ENCODE data around the gene SYVN1.
A peak's percentile ranks its signal among the peaks of the same experiment; 100 is the strongest.
"Not testable (repeated sequence)": the region's sequence is repeated elsewhere in the genome, so short reads cannot be mapped to it uniquely, and the experiment has no call there.

Gene SYVN1

DNA sequence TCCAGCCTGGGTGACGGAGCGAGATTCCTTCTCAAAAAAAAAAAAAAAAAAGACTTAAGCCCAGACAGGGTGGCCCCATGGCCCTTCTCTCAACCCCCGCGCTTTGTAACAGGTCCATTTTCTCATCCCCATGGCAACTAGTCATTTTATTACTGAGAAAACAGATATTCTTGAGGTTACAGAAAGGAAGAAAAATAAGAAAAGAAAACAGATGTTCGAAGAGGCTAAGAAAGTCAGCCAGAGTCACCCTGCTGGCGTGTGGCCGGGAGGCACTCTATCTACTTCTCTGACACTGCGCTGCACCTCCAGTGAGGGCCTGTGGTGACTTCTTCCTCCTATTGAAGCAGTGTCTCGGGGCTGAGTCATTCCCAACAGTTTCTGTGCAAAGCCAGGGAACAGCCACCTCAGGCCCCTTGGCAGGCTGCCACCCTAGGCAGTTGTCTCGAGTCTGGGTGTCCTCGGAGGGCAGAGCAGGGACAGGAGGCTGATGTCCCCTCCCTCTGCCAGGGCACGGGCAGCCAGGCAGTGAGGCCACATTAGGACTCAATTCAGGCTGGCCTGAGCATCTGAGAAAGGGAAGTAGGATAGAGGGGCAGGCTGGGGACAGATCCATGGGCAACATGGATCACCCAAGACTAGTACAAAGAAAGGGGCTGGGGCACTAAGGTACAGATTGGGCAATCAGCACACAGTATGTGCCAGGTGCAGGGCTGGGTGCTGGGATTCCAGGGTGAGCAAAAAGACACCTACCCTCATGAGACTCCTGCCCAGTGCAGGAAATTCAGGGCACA lies 16.4 kb upstream of the SYVN1 start:
- DNase-seq: peak; percentile 75

DNA sequence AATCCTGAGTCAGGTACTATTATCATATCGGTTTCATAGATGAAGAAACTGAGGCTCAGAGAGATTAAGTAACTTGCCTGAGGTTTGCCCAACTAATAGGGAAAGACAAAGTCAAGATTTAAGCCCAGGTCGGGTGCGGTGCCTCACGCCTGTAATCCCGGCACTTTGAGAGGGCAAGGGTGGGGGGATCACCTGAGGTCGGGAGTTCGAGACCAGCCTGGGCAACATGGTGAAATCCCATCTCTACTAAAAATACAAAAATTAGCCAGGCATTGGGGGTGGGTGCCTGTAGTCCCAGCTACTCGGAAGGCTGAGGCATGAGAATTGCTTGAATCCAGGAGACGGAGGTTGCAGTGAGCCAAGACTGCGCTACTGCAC lies 15.8 kb upstream of the SYVN1 start:
- DNase-seq: not testable (repeated sequence)

DNA sequence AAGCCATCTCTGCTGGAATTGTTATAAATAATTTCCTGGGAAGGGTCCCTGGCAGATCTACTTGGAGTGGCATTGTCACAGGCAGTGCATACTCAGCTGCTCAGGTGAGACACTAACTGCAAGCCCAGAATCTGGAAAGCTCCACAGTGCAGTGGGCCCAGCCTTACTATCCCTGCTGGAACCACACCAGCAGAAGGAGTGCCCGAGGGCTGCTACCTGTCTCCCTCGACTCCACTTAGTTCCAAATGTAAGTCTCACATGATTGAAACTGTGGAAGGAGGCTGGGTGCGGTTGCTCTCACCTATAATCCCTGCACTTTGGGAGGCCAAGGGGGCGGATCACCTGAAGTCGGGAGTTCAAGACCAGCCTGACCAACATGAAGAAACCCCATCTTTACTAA lies 14.3 kb upstream of the SYVN1 start:
- DNase-seq: no peak

DNA sequence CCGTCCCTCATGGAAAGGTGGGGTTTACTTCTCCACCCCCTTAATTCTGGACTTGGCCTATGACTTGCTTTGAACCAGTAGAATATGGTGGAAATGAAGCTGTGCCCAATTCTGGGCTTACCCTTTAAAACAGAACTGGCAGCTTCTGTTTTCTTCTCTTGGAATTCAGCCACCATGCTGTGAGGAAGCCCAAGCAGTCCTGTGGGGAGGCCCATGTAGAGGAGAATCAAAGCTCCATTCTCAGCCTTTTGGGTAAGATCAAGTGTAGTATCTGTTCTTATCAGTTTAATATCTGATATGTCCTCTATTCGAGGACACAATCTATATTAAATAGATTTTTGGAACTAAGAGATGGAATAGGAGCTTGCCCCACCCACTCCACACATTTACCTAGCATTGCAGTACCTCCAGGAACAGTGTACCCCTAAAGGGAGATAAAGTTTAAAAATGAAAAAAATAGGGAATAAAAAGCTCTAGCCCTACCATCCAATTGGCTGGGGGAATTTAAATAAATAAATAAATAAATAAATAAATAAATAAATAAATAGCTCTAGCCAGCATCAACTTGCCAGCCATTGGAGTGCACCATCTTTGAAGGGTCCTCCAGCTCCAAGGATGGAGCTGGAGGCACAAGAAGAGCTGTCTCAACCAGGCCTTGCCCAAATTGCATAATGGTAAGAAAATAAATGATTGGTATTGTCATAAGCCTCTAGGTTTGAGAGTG lies 13.2 kb upstream of the SYVN1 start:
- DNase-seq: no peak

DNA sequence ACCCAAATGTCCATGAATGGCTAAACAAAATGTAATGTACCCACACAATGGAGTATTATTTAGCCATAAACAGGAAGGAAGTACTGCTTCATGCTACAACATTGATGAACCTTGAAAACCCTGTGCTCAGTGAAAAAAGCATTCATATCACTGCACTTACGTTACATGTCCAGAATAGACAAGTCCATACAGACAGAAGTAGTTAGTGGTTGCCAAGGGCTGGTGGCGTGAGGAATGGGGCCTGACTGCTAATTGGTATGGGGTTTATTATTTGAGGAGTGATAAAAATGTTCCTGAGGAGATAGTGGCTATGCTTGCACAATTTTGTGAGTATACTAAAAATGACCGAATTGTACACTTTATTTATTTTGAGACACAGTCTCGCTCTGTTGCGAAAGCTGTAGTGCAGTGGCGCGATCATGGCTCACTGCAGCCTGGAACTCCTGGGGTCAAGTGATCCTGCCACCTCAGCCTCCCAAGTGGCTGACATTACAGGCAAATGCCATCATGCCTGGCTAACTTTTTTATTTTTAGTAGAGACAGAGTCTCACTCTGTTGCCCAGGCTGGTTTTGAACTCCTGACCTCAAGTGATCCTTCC lies 7.7 kb upstream of the SYVN1 start:
- DNase-seq: no peak

DNA sequence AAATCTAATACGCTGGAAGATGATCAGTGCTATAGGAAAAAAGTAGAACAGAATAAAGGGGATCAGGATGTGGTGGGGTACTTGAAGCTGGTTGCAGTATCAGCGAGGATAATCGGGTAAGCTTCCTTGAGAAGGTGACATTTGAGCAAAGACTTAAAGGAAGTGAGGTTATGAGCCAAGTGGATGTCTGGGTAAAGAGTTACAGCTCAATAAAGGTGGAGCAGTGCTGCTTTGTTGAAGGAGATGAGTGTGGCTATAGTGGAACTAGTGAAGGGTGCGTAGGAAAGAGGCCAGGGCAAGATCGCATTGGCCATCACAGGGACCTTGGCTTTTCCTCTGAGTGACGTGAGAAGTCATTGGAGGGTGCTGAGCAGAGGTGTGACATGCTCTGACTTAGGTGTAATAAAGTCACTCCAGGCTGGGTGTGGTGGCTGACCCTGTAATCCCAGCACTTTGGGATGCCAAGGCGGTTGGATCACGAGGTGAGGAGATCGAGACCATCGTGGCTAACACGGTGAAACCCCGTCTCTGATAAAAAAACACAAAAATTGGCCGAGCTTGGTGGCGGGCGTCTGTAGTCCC lies 2.3 kb upstream of the SYVN1 start:
- DNase-seq: peak; percentile 29

DNA sequence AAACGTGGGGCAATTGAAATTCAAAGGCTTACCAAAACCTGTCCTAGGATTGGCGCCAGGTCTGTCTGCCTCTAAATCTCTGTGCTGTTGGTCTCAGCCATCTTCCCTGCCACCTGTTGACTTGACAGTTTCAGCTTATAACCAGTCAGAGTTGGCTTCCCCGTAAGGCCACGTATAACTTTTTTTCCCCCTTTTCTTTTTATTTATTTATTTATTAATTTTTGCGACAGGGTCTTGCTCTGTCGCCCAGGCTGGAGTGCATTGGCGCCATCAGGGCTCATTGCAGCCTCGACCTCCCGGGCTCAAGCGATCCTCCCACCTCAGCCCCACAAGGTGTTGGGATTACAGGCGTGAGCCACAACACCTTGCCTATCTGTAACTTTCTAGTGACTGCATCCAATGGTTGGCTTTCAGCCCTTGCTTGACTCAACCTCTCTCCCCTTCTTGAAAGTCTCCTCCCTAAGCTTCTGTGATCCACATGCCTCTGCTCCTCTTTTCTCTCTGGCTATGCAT lies 1.4 kb upstream of the SYVN1 start:
- peak; percentile 8 for DNase-seq

DNA sequence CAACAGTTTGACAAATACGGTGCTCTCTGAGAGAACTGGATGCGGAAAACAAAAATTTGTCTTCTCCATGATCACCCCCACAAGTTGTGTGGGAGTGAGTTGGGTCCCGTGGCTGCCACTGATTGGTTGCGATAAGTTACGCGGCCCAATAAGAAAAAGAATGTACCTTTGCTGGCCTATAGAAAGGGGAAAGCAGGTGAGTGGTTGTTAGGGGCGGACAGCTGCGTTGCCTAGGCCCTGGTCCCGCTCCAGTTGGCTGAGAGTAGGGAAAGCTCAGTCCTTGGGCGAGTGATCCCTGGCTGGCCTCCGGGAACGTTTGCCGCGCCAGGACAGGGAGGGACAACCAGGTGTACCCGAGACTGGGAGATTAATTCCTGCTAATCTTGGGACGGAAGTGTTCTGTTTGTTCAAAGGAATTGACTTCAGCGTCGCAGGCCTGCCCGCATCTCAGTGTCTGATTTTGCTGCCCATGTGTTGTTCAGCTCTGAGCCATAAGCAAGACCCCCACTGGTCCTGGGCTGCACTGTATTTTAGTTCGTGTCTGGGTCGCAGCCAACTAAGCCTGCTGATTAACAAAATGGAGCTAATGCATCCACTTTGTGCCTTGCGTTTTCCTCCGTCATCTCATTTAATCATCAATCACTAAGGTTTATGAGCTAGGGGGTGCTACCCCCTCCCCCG lies 773 bp upstream of the SYVN1 start:
- peak; percentile 98 for DNase-seq

DNA sequence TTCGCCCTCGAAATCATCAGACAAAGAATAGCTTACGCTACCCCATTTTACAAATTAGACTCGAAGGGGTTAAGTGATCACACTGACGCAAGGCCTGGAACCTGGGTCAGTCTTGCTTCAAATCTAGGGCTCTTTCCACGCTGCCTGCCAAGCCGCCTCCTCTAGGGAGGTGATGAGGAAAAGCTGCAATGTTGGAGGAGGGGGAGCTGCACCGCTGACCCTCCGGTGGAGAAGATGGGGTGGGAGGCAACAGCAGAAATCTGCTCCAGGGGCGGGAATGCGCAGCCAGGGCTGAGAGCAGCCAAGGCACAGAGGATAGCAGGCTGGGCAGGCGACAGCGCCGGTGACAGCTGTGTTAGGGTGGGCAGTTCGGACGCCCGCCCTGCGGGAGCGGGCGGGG lies 595 bp downstream of the SYVN1 start:
- DNase-seq: no peak

DNA sequence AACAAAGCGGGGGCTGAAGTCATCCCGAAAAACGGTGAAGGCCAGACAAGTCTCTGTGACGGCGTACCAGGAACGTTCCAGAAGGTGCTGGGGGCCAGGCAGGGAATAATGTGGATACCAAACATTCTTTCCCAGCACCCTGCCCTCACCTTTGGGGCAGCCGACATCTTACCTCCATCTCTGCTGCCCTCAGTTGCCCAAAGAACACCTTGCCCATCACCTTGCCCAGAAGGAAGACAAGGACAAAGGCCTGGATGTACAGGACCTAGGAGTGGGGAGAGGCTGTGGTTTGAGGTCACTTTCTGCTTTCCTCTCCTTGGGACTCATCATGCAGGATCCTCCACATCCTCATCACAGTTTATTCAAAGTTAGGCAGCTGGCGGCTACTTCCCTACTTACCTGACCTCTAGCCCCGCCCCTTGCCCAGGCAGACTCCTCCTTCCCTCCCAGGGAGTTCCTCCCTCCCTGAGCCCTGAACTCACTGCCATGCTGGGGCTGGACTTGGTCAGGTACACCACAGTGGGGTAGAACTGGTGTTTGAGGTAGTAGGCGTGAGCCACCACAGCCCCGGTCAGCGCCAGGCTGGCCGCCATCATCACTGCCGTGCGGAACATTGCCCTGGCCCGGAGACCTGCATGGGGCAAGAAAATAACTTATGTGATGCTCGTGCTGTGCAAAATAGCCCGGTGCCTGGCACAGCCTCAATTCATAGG lies 1.2 kb downstream of the SYVN1 start:
- peak; percentile 88 for DNase-seq

DNA sequence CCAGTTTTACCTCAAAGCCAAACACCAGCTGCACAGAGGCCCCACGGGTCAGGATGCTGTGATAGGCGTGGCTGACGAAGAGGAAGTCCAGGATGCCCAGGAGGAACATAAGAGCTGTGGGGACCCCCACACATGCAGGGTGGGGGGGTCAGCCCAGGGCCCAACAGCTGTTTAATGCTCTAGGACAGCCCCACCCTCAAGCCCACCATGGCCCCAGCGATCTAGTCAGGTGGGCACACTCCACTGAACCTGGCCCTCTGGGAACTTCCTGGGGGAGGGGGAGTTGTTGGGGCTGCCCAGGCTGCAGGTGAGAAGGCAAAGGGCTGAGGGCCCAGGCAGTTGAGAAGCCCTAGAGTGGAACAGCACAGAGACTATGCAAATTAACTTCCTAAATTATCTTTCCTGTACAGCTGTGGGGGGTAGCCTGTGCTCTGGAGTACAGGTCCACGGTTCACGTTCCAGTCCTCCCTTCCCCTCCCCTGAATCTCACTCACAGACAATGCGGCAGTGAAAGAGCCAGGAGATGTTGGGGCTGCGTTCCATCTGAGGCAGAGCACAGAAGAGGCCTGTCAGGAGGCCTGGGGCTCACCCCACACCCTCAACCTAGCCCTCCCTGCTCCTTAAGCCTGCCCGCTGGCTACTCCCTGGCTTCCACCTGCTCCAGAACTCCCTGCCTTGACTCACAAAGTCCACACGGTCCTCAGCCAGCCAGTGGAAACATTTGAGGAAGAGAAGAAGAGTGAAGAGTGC lies 1.9 kb downstream of the SYVN1 start:
- no peak for DNase-seq

DNA sequence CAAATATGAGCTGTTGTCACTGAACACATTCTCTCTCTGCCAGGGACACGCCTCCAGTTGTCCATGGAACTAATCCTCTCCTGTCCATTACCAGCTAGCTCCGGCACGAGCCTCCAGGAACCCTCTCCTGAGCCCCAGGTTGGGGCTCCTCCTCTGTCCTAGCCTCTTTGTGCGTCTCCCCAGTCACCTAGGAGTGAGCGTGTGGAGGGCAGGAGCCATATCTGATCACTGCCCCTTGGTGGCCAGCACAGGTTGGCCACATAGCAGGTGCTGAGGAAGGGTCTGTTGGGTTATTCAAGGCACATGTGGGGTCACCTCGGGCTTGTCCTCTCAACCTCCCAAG lies 2.5 kb downstream of the SYVN1 start:
- DNase-seq: no peak

DNA sequence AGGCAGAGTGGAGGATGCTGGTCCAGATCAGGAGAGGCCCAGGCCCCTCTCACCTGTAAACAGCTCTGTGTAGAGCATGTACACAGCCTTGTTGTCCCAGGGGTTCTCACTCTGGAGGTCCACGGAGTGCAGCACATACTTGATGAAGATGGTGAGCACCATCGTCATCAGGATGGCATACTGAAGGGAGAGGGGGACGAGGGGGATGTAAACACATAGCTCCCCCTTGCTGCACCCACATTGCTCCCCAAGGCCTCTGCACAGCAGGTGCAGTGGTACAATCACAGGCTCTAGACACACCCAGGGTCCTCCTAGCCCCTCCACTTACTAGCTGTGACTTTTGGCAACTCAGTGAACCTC lies 2.9 kb downstream of the SYVN1 start:
- DNase-seq: no peak

DNA sequence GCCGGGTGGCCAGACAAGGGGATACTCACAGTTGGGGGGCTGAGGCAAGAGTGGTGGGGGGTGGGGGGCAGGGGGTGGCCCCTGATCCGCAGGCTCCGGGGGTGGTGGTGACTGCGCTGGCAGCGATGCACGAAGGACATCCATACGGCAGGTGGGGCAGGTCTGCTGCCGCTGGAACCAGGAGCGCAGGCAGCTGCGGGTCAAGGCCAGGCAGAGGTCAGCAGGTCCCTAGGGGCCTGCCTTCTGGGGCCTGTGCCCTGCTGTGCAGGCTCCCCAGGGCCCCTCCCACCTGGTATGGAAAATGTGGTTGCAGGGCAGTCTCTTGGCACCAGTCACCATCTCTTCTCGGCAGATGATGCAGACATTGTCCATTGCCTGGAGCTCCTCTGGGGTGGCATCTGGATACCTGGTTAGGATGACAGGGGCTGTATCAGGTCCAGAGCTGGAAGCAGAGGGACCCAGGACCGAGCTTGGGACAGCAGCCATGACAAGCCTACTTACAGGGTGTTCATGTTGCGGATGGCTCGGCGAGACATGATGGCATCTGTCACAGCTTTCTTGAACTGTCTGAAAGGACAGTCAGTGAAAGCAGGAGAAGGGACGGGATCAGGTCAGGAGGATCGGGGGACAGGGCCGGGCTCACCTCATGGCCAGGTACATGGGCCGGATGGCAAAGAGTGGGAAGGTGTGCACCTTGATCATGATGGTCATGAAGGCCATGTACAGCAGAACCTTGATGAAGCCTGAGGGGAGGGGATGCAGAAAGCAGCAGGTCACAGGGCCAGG lies 3.5 kb downstream of the SYVN1 start:
- no peak for DNase-seq

DNA sequence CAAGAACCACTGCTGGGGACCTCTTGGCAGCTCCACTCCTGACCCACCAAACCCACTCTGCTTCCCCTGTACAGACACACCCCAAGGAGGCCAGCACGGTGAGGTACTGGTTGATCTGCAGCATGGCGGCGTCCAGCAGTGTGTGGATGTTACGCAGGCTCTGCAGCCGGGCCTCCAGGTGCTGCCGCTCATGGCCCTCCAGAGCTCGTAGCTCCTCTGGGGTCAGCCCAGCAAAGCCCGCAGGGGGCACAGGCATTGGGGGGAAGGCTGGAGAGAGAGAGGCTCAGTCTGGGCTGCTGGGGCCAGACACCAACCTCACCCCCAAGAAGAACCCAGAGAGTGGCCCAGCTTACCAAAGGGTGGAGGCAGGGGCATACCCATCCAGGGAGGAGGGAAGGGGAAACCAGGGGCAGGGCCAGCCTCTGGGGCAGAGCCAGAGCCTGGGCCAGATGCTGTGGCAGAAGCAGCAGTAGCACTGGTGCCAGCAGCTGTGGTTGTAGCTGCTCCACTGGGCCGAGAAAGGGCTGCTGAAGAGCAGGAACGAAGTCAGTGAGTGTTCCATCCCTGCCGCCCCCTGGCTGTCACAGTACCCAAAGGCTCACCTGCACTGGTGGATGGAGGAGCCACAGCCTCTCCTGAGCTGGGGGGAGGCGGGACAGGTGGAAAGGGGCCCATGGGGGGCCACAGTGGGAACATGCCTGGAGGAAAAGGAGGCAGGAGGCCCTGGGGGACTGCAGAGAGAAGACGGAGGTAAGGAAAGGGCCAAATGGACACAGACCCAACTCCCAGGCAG lies 4.5 kb downstream of the SYVN1 start:
- no peak for DNase-seq

DNA sequence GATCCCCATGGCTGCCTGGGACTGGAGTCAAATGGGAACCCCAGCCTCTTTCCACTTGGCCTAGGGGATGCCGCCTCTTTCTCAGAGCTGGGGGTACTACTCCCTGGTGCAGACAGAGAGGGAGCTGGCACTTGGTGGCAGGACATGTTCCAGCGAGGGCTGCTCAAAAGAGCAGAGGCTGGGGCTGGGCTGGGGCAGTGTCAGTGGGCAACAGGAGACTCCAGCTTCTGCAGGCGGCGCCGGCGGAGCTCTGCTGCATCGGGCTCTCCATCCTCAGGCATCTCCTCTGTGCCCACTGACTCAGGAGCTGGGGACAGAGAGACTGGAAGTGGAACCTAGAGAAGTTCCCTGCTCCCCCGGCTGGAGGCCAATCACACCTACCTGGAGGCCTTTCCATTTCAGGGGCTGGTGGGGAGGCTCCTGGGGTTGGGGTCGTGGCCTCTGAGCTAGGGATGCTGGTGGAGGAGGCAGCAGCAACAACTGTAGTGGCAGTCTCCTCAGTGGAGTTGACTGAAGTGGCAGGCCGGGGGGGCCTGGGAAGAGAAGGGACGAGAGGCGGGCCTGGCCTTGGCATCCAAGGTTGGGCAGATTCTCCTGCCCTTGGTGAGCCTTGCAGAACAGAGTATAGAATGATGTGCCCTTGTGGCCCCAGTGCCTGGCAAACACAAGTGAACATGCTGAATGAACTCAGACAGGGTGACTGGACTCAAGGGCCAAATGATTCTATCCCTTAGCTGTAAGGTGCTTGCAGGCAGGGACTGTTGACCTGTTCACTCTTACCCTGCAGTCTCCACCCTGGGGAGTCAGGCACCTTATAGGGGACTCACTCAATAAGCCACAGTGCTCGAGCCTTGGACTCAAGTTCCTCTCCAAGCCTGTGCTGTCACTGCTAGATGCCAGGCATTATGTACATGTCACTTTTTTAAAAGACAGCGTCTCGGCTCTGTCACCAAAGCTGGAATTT lies 5.9 kb downstream of the SYVN1 start:
- no peak for DNase-seq

DNA sequence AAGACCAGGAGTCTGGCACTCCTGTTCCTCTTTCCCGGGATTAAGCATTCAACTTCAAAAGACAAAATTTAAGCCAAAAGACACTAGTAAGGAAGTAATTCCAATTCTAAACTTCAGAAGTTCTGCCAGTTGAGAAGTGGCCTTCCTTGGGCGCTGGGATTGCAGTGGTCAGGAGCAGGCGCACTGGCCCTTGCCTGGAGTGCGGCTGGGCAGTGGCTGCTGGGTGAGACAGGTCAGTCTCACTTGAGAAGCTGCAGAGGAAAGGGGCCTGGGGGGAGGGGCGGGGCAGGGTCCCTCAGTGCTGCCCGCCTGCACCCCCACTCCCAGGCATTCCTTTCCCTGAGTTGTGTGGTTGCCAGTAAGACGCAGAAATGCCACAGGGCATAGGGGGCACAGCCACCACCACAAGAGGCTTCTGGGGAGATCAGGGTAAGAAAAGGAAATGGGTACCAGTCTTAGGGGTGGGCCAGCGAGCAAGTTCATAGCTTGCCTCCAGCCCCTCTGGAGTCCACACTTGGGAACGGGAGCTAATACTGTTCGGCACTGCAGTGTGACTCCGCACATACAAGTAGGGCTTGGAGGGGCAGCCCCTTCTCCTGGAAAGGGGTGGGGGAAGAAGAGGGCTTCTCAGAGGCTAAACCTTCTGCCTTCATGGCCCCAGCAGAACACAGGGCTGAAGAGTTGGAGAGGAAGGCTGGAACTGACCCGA lies 6.7 kb downstream of the SYVN1 start:
- no peak for DNase-seq

DNA sequence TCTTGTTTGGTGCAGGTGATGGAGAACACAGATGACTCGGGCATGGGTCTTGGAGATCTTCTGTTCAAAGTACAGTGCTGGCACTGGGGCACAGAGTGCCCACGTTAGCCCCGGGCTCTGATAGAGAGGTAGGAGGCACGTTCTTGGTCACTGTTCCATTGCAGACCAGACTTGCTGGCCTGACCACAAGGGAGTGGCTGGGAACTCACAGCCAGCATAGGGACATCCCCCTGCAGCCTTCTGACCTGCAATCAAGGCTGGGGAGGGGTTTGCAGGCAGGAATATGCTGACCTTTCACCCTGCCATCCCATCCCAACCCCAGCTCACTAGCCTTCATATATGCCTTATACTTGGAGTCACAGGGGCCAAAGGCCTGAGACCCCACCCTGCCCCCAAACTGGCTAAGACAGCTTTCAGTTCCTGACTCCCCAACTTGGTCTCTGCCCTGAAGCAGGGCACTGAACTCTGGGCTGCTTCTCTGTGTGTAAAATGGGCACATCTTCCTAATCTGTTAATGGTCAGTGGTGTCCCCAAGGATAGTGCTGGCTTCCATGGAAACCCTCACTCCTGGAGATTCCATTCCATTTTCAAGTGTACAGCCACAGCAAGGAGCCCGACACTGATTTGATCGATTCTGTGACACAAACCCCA lies 7.6 kb downstream of the SYVN1 start:
- DNase-seq: no peak
